DMS114 treated with DMSO at 0.1 percent for 48 hours (cell line): ENCODE data around the gene CSTA.
"Not testable (repeated sequence)": the region's sequence is repeated elsewhere in the genome, so short reads cannot be mapped to it uniquely, and the experiment has no call there.

Source experiments
- DNase-seq: peaks from one replicate; lab custom pipeline; 2025; ENCODE audit not compliant: unreplicated experiment; lab: John Stamatoyannopoulos, UW

CSTA gene

GRCh38 chr3:122322095-122323075 lies 2.7 kb upstream of the CSTA start:
- no peak for DNase-seq

- no peak for DNase-seq
Measured at GRCh38 chr3:122325769-122326168, 721 bp downstream of the CSTA start.

GRCh38 chr3:122331886-122332285 lies 6.8 kb downstream of the CSTA start:
- DNase-seq: no peak

- DNase-seq: no peak
Measured at GRCh38 chr3:122332551-122332950, 7.5 kb downstream of the CSTA start.

GRCh38 chr3:122342803-122343202 lies 17.8 kb downstream of the CSTA start:
- no peak for DNase-seq

GRCh38 chr3:122343654-122344053 lies 18.6 kb downstream of the CSTA start:
- no peak for DNase-seq

- no peak for DNase-seq
Measured at GRCh38 chr3:122349171-122349570, 24.1 kb downstream of the CSTA start.

GRCh38 chr3:122350814-122351418 lies 25.9 kb downstream of the CSTA start:
- DNase-seq: no peak

GRCh38 chr3:122351612-122352011 lies 26.6 kb downstream of the CSTA start:
- DNase-seq: no peak

- no peak for DNase-seq
Measured at GRCh38 chr3:122353215-122353614, 28.2 kb downstream of the CSTA start.

GRCh38 chr3:122353893-122354401 lies 28.9 kb downstream of the CSTA start:
- DNase-seq: no peak

GRCh38 chr3:122355612-122356011 lies 30.6 kb downstream of the CSTA start:
- no peak for DNase-seq

- no peak for DNase-seq
Measured at GRCh38 chr3:122356402-122356801, 31.4 kb downstream of the CSTA start.

- no peak for DNase-seq
Measured at GRCh38 chr3:122357828-122358702, 33.0 kb downstream of the CSTA start.

- no peak for DNase-seq
Measured at GRCh38 chr3:122358703-122359032, 33.6 kb downstream of the CSTA start.

GRCh38 chr3:122362026-122362425 lies 37.0 kb downstream of the CSTA start:
- no peak for DNase-seq

GRCh38 chr3:122364490-122364889 lies 39.4 kb downstream of the CSTA start:
- no peak for DNase-seq

GRCh38 chr3:122365073-122365472 lies 40.0 kb downstream of the CSTA start:
- DNase-seq: no peak

- not testable (repeated sequence) for DNase-seq
Measured at GRCh38 chr3:122365582-122366378, 40.7 kb downstream of the CSTA start.

GRCh38 chr3:122366379-122366749 lies 41.3 kb downstream of the CSTA start:
- DNase-seq: no peak

- DNase-seq: no peak
Measured at GRCh38 chr3:122374034-122374433, 49.0 kb downstream of the CSTA start.
